Activated naive CD8-positive, alpha-beta T cell treated with anti-CD3 and anti-CD28 coated beads, Interleukin-2, amount 50 U/mL, for 24 hours (primary cell): ENCODE data around the gene MRPL1.
"Not testable (repeated sequence)": the region's sequence is repeated elsewhere in the genome, so short reads cannot be mapped to it uniquely, and the experiment has no call there.

Experiments
- ATAC-seq: fragments of 150-1000 bp; cut with Tn5 transposase; one replicate; pipeline ENCODE4 v1.10.0; 2021
- DNase-seq: peaks from one replicate; pipeline ENCODE4 v3.0.0; 2021
- H3K27ac Mint-ChIP-seq: one replicate; pipeline ENCODE4 v1.8.0; 2021; ENCODE audit warnings: mild to moderate bottlenecking, mixed read lengths
- H3K27me3 Mint-ChIP-seq: one replicate; pipeline ENCODE4 v1.8.0; 2021; ENCODE audit warnings: mixed read lengths
- H3K36me3 Mint-ChIP-seq: one replicate; pipeline ENCODE4 v1.8.0; 2021; ENCODE audit warnings: low read depth, mixed read lengths
- H3K4me1 Mint-ChIP-seq: one replicate; pipeline ENCODE4 v1.8.0; 2021; ENCODE audit warnings: mixed read lengths
- H3K4me3 Mint-ChIP-seq: one replicate; pipeline ENCODE4 v1.8.0; 2021; ENCODE audit warnings: mild to moderate bottlenecking, moderate library complexity, mixed read lengths
- H3K9me3 Mint-ChIP-seq: one replicate; pipeline ENCODE4 v1.8.0; 2021; ENCODE audit warnings: mixed read lengths

MRPL1 gene

GRCh38 chr4:77917601-77918000 is 55.0 kb downstream of the MRPL1 start:
- Mint-ChIP-seq H3K9me3 (no peaks in the 10 kb centered on the region), H3K36me3 (peaks cover 49% of the 10 kb centered on the region), H3K27ac (no peak overlapping the region), H3K27me3 (no peaks in the 10 kb centered on the region), H3K4me1 (peaks cover 21% of the 10 kb centered on the region), H3K4me3 (no peak overlapping the region)
- DNase-seq (no peak), ATAC-seq (no peak)

GRCh38 chr4:77920371-77920770 is 57.7 kb downstream of the MRPL1 start:
- no peak overlapping the region for H3K4me3 Mint-ChIP-seq
- no peak overlapping the region for H3K27ac Mint-ChIP-seq
- H3K4me1 Mint-ChIP-seq, result peaks cover 21% of the 10 kb centered on the region
- no peaks in the 10 kb centered on the region for H3K27me3 Mint-ChIP-seq
- no peak for ATAC-seq
- peaks cover 51% of the 10 kb centered on the region for H3K36me3 Mint-ChIP-seq
- DNase-seq, result no peak
- peaks cover 9% of the 10 kb centered on the region for H3K9me3 Mint-ChIP-seq

DNA sequence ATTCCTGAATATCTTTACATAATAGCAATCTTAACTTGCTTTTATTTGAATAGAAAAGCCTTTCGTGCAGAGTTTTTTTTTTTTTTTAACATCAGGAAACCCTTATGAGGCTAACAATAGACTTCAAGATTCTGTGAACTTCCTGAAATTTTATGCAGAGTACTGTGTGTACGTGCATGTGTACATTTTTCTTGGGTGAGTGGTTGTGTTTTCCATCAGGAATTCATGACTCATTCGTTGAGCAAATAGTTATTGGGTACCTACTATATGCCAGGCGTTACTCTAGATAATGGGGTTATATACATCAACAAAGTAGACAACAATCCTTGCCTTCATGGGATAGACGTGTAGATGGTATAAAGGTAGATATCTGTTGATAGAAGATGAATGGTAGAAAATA is 59.1 kb downstream of the MRPL1 start:
- peaks cover 58% of the 10 kb centered on the region for H3K36me3 Mint-ChIP-seq
- DNase-seq (no peak), ATAC-seq (no peak)
- peaks cover 9% of the 10 kb centered on the region for H3K9me3 Mint-ChIP-seq
- no peaks in the 10 kb centered on the region for H3K27me3 Mint-ChIP-seq
- no peak overlapping the region for H3K27ac Mint-ChIP-seq
- peaks cover 18% of the 10 kb centered on the region for H3K4me1 Mint-ChIP-seq
- no peak overlapping the region for H3K4me3 Mint-ChIP-seq

GRCh38 chr4:77922158-77923094 is 59.8 kb downstream of the MRPL1 start:
- Mint-ChIP-seq H3K27me3 (no peaks in the 10 kb centered on the region), H3K4me1 (peaks cover 14% of the 10 kb centered on the region), H3K9me3 (peaks cover 9% of the 10 kb centered on the region), H3K27ac (no peak overlapping the region), H3K36me3 (peaks cover 60% of the 10 kb centered on the region), H3K4me3 (no peak overlapping the region)
- ATAC-seq (no peak), DNase-seq (no peak)

GRCh38 chr4:77927991-77928925 is 65.6 kb downstream of the MRPL1 start:
- Mint-ChIP-seq H3K27ac (no peak overlapping the region), H3K9me3 (peaks cover 9% of the 10 kb centered on the region), H3K4me1 (no peaks in the 10 kb centered on the region), H3K27me3 (no peaks in the 10 kb centered on the region), H3K36me3 (peaks cover 47% of the 10 kb centered on the region), H3K4me3 (no peak overlapping the region)
- ATAC-seq (no peak), DNase-seq (no peak)

- no peak overlapping the region for H3K4me3 Mint-ChIP-seq
- H3K4me1 Mint-ChIP-seq, result no peaks in the 10 kb centered on the region
- H3K36me3 Mint-ChIP-seq, result peaks cover 47% of the 10 kb centered on the region
- H3K27me3 Mint-ChIP-seq, result no peaks in the 10 kb centered on the region
- no peak for DNase-seq
- H3K9me3 Mint-ChIP-seq, result no peaks in the 10 kb centered on the region
- H3K27ac Mint-ChIP-seq, result no peak overlapping the region
- ATAC-seq, result no peak
These were observed 67.6 kb downstream of the MRPL1 start for GRCh38 chr4:77930154-77930639.

- no peaks in the 10 kb centered on the region for H3K9me3 Mint-ChIP-seq
- no peak for ATAC-seq
- no peak overlapping the region for H3K27ac Mint-ChIP-seq
- H3K4me1 Mint-ChIP-seq, result no peaks in the 10 kb centered on the region
- peaks cover 42% of the 10 kb centered on the region for H3K36me3 Mint-ChIP-seq
- no peak for DNase-seq
- H3K27me3 Mint-ChIP-seq, result no peaks in the 10 kb centered on the region
- no peak overlapping the region for H3K4me3 Mint-ChIP-seq
These were observed 68.2 kb downstream of the MRPL1 start for GRCh38 chr4:77930876-77931275.

DNA sequence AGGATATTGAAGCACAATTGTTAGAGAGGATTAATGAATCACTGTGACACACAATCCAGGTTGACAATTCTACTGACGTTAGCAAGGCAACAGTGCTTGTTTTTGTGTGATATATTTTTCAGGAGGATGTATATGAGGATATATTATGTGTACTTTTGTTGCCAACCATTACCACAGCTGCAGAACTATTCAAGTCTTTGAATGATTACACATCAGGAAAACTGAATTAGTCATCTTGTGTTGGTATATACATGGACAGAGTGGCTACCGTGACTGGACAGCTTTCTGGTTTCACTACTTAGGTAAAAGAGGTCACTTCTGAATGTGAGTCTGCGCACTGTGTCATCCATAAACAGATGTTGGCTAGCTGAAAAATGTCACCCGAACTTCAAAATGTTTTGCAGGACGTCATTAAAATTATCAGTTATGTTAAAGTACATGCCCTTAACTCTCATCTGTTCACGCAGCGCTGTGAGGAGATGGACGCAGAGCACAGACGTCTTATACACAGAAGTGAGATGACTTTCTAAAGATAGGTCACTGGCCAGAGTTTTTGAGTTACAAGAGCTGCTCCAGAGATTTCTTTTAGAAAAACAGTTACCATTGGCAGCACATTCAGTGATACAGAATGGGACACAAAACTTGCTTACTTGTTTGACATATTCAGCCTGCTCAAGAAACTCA is 69.0 kb downstream of the MRPL1 start:
- ATAC-seq, result no peak
- peaks cover 41% of the 10 kb centered on the region for H3K36me3 Mint-ChIP-seq
- H3K27ac Mint-ChIP-seq, result peak overlapping the region; percentile 32
- no peak for DNase-seq
- no peak overlapping the region for H3K4me3 Mint-ChIP-seq
- no peaks in the 10 kb centered on the region for H3K9me3 Mint-ChIP-seq
- no peaks in the 10 kb centered on the region for H3K4me1 Mint-ChIP-seq
- no peaks in the 10 kb centered on the region for H3K27me3 Mint-ChIP-seq

DNA sequence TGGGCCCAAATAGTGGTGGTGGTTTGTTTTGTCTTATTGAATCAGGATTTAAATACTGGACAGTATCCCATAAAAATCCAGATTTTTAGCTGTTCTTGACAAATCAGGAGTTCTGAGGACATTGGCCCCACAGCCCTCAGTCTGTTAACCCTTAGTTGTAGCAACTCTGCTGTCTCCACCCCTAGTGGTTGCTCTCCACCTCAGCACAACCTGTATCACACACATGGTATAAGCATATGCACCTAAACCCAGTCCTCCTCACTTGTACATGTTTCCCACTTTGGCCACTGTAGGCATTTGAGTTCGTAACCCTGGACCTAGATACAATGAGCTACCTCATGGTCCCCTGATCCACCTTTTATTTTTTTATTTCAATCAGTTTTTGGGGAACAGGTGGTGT is 75.9 kb downstream of the MRPL1 start:
- Mint-ChIP-seq H3K4me3 (no peak overlapping the region), H3K36me3 (peaks cover 79% of the 10 kb centered on the region), H3K27ac (no peak overlapping the region), H3K27me3 (no peaks in the 10 kb centered on the region), H3K4me1 (peaks cover 8% of the 10 kb centered on the region), H3K9me3 (peaks cover 21% of the 10 kb centered on the region)
- DNase-seq (no peak), ATAC-seq (peak; percentile 33)

DNA sequence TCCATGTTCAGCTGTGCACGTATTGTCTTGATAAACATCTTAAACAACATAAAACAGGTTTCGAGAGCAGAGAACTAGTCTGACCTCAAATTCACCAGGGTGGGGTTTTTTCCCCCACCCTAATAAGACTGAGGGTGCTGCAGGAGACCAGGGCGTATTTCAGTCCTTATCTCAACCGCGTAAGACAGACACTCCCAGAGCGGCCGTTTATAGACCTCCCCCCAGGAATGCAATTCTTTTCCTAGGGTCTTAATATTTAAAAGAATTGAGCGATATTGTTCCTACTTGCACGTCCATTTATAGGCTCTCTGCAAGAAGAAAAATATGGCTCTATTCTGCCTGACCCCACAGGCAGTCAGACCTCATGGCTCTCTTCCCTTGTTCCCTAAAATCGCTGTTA is 83.3 kb downstream of the MRPL1 start:
- H3K36me3 Mint-ChIP-seq, result peaks cover 49% of the 10 kb centered on the region
- ATAC-seq, H3K27ac Mint-ChIP-seq, H3K4me3 Mint-ChIP-seq, DNase-seq, H3K4me1 Mint-ChIP-seq, H3K27me3 Mint-ChIP-seq: not testable (repeated sequence)
- H3K9me3 Mint-ChIP-seq, result peaks cover 30% of the 10 kb centered on the region

DNA sequence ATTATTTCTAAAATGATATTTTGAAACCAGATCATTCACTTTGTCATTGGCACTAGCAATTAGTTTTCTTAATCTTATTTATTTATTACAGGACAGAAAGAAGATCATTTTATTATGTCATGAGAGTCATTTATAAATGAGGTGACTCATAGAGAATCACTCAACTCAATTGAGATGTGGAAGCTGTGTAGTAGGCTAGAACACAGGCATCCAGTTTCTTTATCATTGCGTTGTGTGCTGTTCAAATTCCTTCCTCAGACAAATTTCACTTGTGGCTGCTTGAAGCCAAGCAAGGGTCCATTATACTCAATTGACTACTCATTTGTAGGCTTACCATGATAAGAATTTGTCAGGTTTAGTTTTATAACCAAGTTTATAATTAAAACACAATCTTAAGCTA is 87.6 kb downstream of the MRPL1 start:
- no peak for ATAC-seq
- no peak overlapping the region for H3K4me3 Mint-ChIP-seq
- H3K36me3 Mint-ChIP-seq, result peaks cover 34% of the 10 kb centered on the region
- peaks cover 5% of the 10 kb centered on the region for H3K9me3 Mint-ChIP-seq
- peaks cover 15% of the 10 kb centered on the region for H3K4me1 Mint-ChIP-seq
- H3K27me3 Mint-ChIP-seq, result no peaks in the 10 kb centered on the region
- DNase-seq, result no peak
- H3K27ac Mint-ChIP-seq, result no peak overlapping the region

DNA sequence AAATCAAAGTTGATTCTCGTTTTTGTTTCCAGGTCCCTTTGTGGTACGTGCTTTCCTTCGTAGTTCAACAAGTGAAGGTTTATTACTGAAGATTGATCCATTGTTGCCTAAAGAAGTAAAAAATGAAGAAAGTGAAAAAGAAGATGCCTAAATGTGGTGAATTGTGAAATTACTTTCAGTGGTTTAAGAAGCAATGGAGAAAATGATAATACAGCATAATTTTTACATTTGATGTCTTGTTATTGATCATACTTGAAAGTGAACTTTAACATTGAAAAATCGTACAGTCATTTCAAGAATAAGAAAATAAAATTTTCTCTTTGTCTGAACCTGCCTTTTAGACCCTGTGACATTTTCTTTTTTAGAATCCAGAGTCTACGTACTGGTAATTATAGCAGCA is 89.8 kb downstream of the MRPL1 start:
- ATAC-seq, result peak; percentile 47
- Mint-ChIP-seq H3K27ac (peak overlapping the region; percentile 83), H3K27me3 (no peaks in the 10 kb centered on the region), H3K4me1 (peaks cover 26% of the 10 kb centered on the region), H3K36me3 (peaks cover 29% of the 10 kb centered on the region), H3K4me3 (peak overlapping the region; percentile 30), H3K9me3 (no peaks in the 10 kb centered on the region)
- DNase-seq, result no peak

GRCh38 chr4:77954690-77955089 is 92.1 kb downstream of the MRPL1 start:
- DNase-seq (no peak), ATAC-seq (no peak)
- H3K9me3 Mint-ChIP-seq, result no peaks in the 10 kb centered on the region
- no peak overlapping the region for H3K4me3 Mint-ChIP-seq
- H3K4me1 Mint-ChIP-seq, result peaks cover 26% of the 10 kb centered on the region
- no peak overlapping the region for H3K27ac Mint-ChIP-seq
- no peaks in the 10 kb centered on the region for H3K27me3 Mint-ChIP-seq
- peaks cover 29% of the 10 kb centered on the region for H3K36me3 Mint-ChIP-seq

- ATAC-seq (peak; percentile 40), DNase-seq (no peak)
- peaks cover 24% of the 10 kb centered on the region for H3K36me3 Mint-ChIP-seq
- no peak overlapping the region for H3K27ac Mint-ChIP-seq
- H3K9me3 Mint-ChIP-seq, result no peaks in the 10 kb centered on the region
- H3K27me3 Mint-ChIP-seq, result no peaks in the 10 kb centered on the region
- no peak overlapping the region for H3K4me3 Mint-ChIP-seq
- peaks cover 22% of the 10 kb centered on the region for H3K4me1 Mint-ChIP-seq
These were observed 94.3 kb downstream of the MRPL1 start for GRCh38 chr4:77956917-77957316.
